ENCODE data around the gene IL19.
"Not testable (repeated sequence)": the region's sequence is repeated elsewhere in the genome, so short reads cannot be mapped to it uniquely, and the experiment has no call there.

The IL19 gene

GRCh38 chr1:206741142-206741701 lies 29.4 kb upstream of the IL19 start:
- DNase-seq = no peak

DNA sequence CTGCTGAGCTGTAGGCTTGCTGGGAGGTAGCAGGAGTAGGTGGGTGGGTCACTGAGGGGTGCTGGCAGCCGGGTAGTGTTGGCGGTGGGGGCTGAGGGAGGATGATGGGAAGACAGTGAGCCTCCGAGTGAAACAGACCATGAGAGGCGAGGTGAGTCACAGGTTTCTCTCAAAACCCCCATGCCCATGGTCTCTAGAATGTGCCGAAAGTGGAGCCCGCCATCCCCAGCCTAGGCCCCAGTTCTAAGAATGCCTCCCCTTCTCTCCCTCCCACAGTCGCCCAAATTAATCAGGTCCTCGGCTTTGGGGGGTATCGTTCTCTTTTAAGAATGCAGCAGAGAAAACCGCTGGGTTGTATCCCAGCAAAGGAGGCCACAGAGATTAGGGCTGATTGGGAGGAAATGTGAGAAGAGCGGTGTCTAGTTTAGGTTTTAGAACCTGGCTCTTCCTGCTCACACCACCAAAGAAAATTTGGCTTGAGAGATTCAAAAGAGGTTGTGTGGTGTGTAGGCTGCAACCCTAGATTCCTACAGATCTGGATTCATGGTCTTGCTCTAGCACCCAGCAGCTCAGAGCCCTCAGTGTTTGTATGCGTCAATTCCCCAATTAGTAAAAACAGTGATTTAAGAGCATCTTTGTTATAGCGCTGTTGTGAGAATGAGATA lies 27.7 kb upstream of the IL19 start:
- DNase-seq = no peak

GRCh38 chr1:206744683-206745082 lies 25.9 kb upstream of the IL19 start:
- DNase-seq = no peak

GRCh38 chr1:206745301-206745700 lies 25.3 kb upstream of the IL19 start:
- no peak for DNase-seq

DNA sequence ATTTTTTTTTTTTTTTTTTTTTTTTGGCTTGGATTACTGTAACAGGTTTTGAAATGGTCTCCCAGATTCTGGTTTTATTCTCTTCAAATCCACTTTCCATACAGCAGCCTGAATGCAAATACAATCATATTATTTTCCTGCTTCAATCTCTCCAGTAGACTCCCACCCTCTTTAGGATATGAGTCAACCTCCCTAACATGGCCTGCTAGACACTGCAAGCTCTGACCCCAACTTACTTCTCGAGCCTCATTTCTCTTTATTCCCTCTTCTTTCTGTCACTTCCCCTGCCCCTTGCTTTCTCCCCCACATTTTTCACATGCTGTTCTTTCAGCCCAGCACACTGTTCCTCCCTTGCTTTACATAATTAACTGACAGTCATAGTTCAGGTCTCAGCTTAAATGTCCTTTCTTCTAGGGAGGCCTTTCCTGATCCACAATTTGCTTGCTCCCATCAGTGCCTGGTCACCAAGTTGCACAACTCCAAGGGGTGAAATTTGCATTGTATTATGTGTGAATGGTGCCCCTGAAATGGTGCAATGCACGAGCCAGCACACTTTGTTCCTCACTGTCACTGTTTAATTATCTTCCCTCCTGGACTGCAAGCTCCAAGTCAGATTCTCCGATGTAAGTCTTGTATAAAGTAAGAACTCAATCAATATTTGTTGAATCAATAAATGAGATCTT lies 22.1 kb upstream of the IL19 start:
- no peak for DNase-seq

DNA sequence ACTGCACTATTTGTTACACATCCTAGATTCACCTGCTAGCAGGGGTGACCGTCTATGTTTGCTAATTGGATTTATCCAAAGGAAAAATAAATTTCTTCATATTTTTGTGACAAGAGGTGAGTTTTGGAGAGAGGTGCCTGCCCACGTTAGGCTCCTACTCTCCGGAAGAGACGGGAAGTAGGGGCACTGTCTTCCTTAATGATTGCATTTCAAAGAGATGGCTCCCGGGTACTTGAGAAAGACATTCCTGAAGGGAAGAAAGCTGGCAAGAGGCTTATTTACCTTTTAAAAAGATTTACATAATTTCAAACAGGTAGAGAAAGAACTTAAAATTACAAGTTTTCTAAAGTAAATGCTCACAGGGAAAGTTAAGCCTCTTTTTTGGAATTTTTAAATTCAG lies 18.7 kb upstream of the IL19 start:
- DNase-seq = no peak

DNA sequence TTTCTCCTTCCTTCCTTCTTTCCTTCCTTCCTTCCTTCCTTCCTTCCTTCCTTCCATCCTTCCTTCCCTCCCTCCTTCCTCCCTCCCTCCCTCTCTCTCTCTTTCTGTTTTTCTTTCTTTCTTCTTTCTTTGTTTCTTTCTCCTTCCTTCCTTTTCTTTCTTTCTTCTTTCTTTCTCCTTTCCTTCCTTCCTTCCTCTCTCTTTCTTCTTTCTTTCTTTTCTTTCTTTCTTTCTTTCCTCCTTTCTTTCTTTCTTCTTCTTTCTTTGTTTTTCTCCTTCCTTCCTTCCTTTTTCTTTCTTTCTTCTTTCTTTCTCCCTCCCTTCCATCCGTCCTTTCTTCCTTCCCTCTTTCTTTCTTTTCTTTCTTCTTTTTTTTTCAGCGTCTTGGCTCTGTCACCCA lies 18.1 kb upstream of the IL19 start:
- DNase-seq = no peak

DNA sequence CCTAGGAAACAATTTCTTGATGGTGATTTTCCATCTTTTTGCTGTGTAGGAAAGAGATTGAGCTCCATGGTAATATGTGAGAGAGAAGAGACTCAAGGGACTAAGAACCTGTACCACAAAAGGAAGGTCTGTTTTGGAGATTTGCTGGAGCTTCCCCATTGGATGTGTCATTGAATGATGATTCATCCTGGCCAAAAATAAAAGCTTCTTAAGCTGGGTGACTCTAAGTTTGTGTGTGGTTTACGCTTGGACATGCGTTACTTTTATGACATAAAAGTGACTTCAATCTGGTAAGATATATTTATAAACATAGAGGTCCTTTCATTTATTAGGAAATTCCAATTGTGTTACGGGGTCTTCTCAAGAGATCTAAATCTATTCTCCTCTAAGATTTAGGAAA lies 17.4 kb upstream of the IL19 start:
- no peak for DNase-seq

DNA sequence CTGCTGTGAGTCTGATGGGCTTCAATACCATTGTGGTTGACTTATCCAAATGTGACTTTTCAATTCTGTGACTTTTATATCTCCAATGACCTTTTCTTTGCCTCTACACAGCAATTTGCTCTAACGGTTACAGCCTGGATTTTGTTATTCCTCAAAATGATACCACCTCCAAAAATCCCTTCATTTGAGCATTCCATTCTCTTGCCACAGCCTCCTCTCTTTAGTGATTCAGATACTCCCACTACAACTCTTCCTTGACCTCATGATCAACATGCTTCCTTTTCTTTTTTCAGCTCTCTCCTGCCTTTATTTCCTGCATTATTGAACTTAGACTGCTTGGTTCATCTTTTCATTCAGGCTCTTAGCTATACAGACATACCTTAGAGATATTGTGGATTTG lies 16.6 kb upstream of the IL19 start:
- no peak for DNase-seq

GRCh38 chr1:206757524-206758266 lies 12.9 kb upstream of the IL19 start:
- DNase-seq = no peak

- no peak for DNase-seq
Observed at GRCh38 chr1:206760590-206760989, 10.0 kb upstream of the IL19 start.

DNA sequence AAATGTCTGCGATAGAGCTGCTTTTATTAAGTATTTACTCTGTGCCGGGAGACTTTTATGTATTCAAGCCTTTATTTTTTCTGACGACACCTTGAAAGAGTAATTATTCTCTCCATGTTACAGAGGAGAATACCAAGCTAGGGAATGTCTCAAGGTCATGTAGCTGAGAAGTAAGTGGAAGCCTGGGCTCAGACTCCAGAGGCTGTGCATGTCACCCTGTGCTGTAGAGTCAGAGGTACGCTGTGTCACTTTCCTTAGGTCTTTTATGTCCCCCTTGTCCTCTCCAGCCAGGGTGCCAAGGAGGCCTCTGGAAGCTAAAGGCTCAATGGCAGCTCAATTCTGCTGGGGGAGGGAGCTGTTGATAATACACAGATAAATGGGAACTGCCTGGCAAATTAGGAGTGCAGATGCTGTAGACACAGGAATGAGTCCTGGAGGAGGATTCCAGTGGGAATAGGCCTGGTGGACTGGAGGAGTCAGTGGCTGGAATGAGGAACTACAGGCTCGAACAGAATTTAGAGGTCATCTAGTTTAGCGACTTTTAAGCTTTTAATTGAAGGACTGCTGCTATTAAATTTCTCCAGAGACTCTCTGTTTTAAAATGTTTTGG lies 9.3 kb upstream of the IL19 start:
- peak; percentile 19 for DNase-seq

DNA sequence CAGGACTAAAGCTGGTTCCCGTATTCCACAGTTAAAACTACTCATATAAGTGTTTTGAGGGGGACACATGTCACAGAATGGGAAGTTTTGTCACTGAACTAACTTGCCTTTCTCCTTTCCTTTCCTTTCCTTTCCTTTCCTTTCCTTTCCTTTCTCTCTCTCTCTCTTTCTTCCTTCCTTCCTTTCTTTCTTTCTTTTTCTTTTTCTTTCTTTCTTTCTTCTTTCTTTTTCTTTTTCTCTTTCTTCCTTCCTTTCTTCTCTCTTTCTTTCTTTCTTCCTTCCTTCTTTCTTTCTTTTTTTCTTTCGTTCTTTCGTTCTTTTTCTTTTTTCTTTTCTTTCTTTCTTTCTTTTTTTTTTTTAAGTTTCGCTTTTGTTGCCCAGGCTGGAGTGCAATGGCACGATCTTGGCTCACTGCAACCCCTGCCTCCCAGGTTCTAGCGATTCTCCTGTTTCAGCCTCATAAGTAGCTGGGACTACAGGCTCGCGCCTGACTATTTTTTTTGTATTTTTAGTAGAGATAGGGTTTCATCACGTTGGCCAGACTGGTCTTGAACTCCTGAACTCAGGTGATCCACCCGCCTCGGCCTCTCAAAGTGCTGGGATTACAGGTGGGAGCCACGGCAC lies 7.7 kb upstream of the IL19 start:
- DNase-seq = not testable (repeated sequence)

DNA sequence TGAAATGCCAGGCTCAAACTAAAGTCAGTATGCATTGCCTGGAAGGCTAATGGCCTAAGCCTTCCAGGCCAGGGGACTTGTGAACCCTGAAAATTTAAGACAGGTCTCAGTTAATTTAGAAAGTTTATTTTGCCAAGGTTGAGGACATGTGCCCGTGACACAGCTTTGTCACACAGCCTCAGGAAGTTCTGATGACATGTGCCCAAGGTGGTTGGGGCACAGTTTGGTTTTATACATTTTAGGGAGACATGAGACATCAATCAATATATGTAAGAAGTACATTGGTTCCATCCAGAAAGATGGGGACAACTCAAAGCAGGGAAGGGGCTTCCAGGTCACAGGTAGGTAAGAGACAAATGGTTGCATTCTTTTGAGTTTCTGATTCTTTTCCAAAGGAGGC lies 4.8 kb upstream of the IL19 start:
- not testable (repeated sequence) for DNase-seq

DNA sequence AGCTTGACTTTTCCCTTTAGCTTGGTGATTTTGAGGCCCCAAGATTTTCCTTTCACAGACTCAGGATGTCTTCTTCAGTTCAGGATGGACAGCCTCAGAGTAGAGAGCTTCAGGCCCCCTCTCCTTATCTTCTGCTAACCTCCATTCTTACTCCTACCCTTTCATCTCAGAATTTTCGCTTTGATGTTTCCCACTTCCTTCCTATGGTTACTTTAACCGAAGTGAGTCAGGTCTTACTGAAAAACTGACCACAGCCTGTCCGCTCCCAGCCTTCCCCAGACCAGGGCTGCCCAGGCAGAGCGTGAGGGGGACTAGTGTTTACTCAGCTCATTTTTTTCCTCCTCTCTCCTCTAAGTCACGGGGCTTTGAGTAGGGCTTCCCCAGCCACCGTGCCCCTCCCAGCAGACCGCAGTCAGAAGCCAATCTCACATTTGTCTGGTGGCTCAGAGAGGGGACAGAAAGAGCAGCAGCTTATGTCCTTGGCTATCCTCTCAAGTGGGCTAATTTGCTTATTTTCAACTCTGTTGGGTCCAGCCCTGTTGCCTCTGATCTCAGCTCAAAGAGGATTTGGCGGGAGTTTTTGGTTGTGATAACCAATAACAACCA lies 4.2 kb upstream of the IL19 start:
- DNase-seq = peak; percentile 91

DNA sequence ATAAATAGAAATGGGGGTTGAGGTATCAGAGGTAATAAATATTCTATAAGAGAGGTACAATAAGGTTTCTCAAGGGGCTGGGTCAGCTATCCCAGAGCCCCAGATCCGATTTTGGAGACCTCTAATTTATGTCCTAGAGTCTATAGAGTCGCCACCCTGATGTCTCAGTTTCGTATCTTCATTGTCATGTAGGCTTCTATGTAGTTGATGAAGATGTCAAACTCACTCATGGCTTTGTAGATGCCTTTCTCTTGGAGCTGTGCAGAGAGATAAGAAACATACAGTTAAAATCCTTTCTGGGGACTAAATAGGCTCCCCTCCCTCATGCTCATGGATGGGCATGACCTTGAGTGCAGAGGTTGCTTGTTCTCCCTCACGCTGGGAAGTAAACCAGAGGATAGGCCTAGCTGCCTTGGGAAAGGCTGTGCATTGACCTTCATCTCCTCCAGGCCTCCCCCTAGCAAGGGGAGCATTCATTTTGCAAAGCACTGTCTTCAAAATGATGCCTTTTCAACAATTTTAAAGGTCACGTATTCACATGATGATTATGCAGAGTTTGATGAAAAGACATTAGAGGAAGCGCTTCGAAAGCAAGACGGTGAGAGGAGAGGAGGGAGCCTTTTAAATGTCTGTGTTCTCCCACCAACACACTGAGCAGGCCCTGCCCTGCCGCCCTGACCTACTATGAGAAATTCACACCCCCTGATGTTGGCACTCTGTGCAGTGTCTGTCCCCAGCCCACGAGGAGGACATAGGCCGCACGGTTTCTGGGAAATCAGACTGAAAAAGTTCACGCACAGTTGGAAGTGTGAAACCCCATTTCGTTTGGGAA lies 1.9 kb upstream of the IL19 start:
- no peak for DNase-seq

DNA sequence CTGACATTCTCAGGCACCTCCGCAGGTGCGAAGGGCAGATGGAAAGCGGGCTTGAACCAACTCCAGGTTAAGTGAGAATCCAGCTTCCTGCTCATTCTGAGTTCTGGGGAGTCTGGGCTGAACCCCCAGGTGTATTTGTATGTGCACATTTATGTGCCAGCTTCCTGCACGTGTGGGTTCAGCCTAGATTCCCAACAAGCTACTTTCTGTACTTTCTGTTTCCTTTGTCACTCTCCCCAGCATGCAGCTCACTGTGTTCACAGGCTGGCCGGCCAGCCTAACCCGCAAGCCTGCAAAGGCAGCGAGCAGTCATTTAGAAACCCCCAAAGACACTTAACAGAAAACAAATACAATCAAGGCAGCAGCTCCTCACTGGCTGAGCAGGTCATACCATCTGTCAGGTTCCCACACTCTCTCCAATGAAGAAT lies 1.3 kb upstream of the IL19 start:
- no peak for DNase-seq

DNA sequence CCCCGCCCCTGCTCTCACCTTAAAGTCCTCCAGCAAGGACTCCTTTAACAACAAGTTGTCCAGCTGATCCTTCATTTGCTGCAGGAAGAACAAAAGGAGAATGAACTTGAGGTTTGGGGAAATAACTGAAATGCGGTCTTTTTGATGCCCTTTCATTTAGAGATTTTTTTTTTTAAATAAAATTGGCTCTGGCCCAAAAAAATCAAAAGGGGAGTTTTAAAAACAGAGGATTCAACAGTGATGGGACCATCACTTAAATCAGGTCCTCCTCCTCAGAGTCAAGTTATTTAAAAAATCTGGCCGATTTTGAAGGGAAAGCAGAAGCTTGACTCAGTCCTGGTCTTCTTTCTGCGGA lies 742 bp downstream of the IL19 start:
- DNase-seq = no peak

- no peak for DNase-seq
Observed at GRCh38 chr1:206772243-206772937, 1.8 kb downstream of the IL19 start, which contains the start of gene IL10. Gene IL10 (minus strand): TSS chr1:206772494. CDS start chr1:206772435, 59 bp downstream.

DNA sequence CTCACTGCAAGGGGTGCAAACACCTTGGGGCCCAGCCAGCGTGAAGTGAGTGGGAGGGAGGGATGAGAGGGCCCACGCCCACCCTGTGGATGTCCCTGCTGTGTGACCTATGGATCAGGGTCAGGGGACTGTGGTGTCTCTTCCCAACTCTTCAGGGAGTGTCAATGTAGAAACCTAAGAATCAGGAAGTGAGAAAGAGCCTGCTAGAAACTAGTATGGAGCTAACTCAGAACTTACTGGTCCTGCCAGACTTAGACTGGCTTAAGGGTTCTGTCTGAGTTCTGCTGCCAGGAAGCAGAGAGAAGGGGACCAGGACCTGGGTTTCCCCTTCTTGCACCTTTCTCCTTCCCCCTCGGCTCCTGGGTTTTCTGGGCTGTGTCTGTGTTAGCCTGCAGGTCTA lies 3.5 kb downstream of the IL19 start:
- no peak for DNase-seq

DNA sequence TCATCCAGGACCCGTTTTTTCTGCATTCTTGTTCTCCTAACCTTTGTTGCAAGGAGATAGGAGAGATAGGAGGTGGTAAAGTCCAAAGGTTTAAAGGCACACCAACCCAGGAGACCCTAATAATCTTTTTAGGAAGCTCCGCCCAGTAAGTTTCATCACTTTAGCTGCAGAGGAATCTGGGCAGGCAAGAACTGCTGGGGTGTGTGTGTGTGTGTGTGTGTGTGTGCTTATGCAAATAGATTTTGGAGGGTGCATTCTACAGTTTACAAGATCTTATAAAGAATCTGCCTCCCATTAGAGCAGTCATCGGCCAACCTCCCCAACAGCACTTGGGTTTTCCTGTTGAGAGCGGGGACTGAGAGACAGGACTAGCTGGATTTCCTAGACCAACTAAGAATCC lies 5.7 kb downstream of the IL19 start:
- DNase-seq = peak; percentile 25

Data from NCI-H82 (cell line).